Measurements from ENCODE around the gene SETD1A. TPM values are rescaled to one million over a fixed set of nuclear protein-coding genes. Genes with fewer than 3 reads are reported as not detected.

The SETD1A gene
- total and polyA plus RNA-seq, 2 donors from 2014 or later, result 4.8 to 18.8 TPM

GRCh38 chr16:30914830-30915229 lies 42.7 kb upstream of the SETD1A start:
- intact Hi-C loops (cut with DNase I), result no loop called here
- no peak overlapping the region for H3K27ac ChIP-seq (ENCODE audit: low read depth in 2 of 2, low read length in 2 of 2)
- H3K4me3 ChIP-seq (ENCODE audit: low read length in 3 of 3), result no peak overlapping the region
- no peak overlapping the region for H3K9ac ChIP-seq (ENCODE audit: low read length in 3 of 3)
- no peak for FAIRE-seq
- no peaks in the 10 kb centered on the region for H3K4me1 ChIP-seq (ENCODE audit: control insufficient read depth in 2 of 3, insufficient read depth in 2 of 3, low read depth in 1 of 3, low read length in 3 of 3)
- no peaks in the 10 kb centered on the region for H3K27me3 ChIP-seq (ENCODE audit: control insufficient read depth, insufficient read depth, low read length)
- H3K36me3 ChIP-seq (ENCODE audit: control insufficient read depth in 2 of 3, insufficient read depth in 3 of 3, low read length in 3 of 3), result no peaks in the 10 kb centered on the region
- DNase-seq, result peak in 1 of 5 donors; percentile 38
- H3K9me3 ChIP-seq (ENCODE audit: control insufficient read depth in 2 of 3, insufficient read depth in 1 of 3, low read length in 3 of 3), result no peaks in the 10 kb centered on the region
- no peak for TF ChIP-seq CTCF (IDR thresholded peaks at IDR 0.05; ENCODE audit: borderline replicate concordance, extremely low read depth, insufficient read depth)

GRCh38 chr16:30918614-30919013 lies 38.9 kb upstream of the SETD1A start:
- no peak for FAIRE-seq
- intact Hi-C loops (cut with DNase I), result no loop called here
- no peak for TF ChIP-seq CTCF (IDR thresholded peaks at IDR 0.05; ENCODE audit: borderline replicate concordance, extremely low read depth, insufficient read depth)
- Histone ChIP-seq H3K4me3 (ENCODE audit: low read length in 3 of 3) (no peak overlapping the region), H3K9ac (ENCODE audit: low read length in 3 of 3) (no peak overlapping the region), H3K9me3 (ENCODE audit: control insufficient read depth in 2 of 3, insufficient read depth in 1 of 3, low read length in 3 of 3) (no peaks in the 10 kb centered on the region), H3K4me1 (ENCODE audit: control insufficient read depth in 2 of 3, insufficient read depth in 2 of 3, low read depth in 1 of 3, low read length in 3 of 3) (peaks cover 0 to 2% (median 0%) of the 10 kb centered on the region in 3 donors), H3K27ac (ENCODE audit: low read depth in 2 of 2, low read length in 2 of 2) (no peak overlapping the region), H3K27me3 (ENCODE audit: control insufficient read depth, insufficient read depth, low read length) (no peaks in the 10 kb centered on the region), H3K36me3 (ENCODE audit: control insufficient read depth in 2 of 3, insufficient read depth in 3 of 3, low read length in 3 of 3) (no peaks in the 10 kb centered on the region)
- DNase-seq, result no peak

GRCh38 chr16:30920891-30921290 lies 36.7 kb upstream of the SETD1A start:
- no peak for TF ChIP-seq CTCF (IDR thresholded peaks at IDR 0.05; ENCODE audit: borderline replicate concordance, extremely low read depth, insufficient read depth)
- peak in 1 of 5 donors; percentile 15 for DNase-seq
- Histone ChIP-seq H3K9me3 (ENCODE audit: control insufficient read depth in 2 of 3, insufficient read depth in 1 of 3, low read length in 3 of 3) (no peaks in the 10 kb centered on the region), H3K27ac (ENCODE audit: low read depth in 2 of 2, low read length in 2 of 2) (no peak overlapping the region), H3K4me3 (ENCODE audit: low read length in 3 of 3) (no peak overlapping the region), H3K27me3 (ENCODE audit: control insufficient read depth, insufficient read depth, low read length) (no peaks in the 10 kb centered on the region), H3K4me1 (ENCODE audit: control insufficient read depth in 2 of 3, insufficient read depth in 2 of 3, low read depth in 1 of 3, low read length in 3 of 3) (peaks cover 0 to 4% (median 2%) of the 10 kb centered on the region in 3 donors), H3K9ac (ENCODE audit: low read length in 3 of 3) (no peak overlapping the region), H3K36me3 (ENCODE audit: control insufficient read depth in 2 of 3, insufficient read depth in 3 of 3, low read length in 3 of 3) (no peaks in the 10 kb centered on the region)
- intact Hi-C loops (cut with DNase I), result no loop called here
- no peak for FAIRE-seq

GRCh38 chr16:30921459-30921747 lies 36.2 kb upstream of the SETD1A start:
- Histone ChIP-seq H3K4me3 (ENCODE audit: low read length in 3 of 3) (peak overlapping the region; percentile 23 to 88 (median 80)), H3K27ac (ENCODE audit: low read depth in 2 of 2, low read length in 2 of 2) (peak overlapping the region; percentile 86 to 87), H3K9me3 (ENCODE audit: control insufficient read depth in 2 of 3, insufficient read depth in 1 of 3, low read length in 3 of 3) (no peaks in the 10 kb centered on the region), H3K27me3 (ENCODE audit: control insufficient read depth, insufficient read depth, low read length) (no peaks in the 10 kb centered on the region), H3K9ac (ENCODE audit: low read length in 3 of 3) (no peak overlapping the region), H3K4me1 (ENCODE audit: control insufficient read depth in 2 of 3, insufficient read depth in 2 of 3, low read depth in 1 of 3, low read length in 3 of 3) (peaks cover 0 to 4% (median 2%) of the 10 kb centered on the region in 3 donors), H3K36me3 (ENCODE audit: control insufficient read depth in 2 of 3, insufficient read depth in 3 of 3, low read length in 3 of 3) (no peaks in the 10 kb centered on the region)
- no peak for FAIRE-seq
- intact Hi-C loops (cut with DNase I), result no loop called here
- no peak for DNase-seq
- no peak for TF ChIP-seq CTCF (IDR thresholded peaks at IDR 0.05; ENCODE audit: borderline replicate concordance, extremely low read depth, insufficient read depth)

Data from kidney (tissue), 14 donors.